Measurements from ENCODE around the gene ZNF354B. TPM values are rescaled to one million over a fixed set of nuclear protein-coding genes. Genes with fewer than 3 reads are reported as not detected.

ZNF354B gene
- total and polyA plus RNA-seq, 2 donors (not counting 3 experiments of a cell fraction or from before 2014, with no cell fraction given): 6.3 to 17.6 TPM

GRCh38 chr5:178818094-178818493 is 41.7 kb upstream of the ZNF354B start:
- Histone ChIP-seq H3K4me2 (ENCODE audit: insufficient read depth, low read length) (no peak overlapping the region), H3K27ac (ENCODE audit: insufficient read depth, low read depth, low read length) (no peak overlapping the region), H3K36me3 (ENCODE audit: control insufficient read depth in 2 of 2, extremely low read depth in 1 of 2, insufficient read depth in 2 of 2, low read length in 2 of 2) (no peaks in the 10 kb centered on the region), H3K4me3 (replicated peaks in 1 of 3; ENCODE audit: insufficient read depth in 1 of 3, low read depth in 1 of 3, low read length in 3 of 3) (no peak overlapping the region), H3K9me3 (replicated peaks; ENCODE audit: control insufficient read depth, insufficient read depth, low read length) (peaks cover 4% of the 10 kb centered on the region), H3K9ac (replicated peaks; ENCODE audit: extremely low read depth, insufficient read depth, low read length) (no peak overlapping the region), H4K20me1 (replicated peaks; ENCODE audit: control insufficient read depth, extremely low read depth, insufficient read depth, low read length) (no peaks in the 10 kb centered on the region), H3K27me3 (ENCODE audit: control insufficient read depth in 2 of 2, insufficient read depth in 2 of 2, low read length in 2 of 2) (no peaks in the 10 kb centered on the region), H3K4me1 (ENCODE audit: control insufficient read depth, extremely low read depth, insufficient read depth, low read length) (no peaks in the 10 kb centered on the region), H2AFZ (ENCODE audit: low read depth, low read length) (no peak overlapping the region), H3K9me1 (replicated peaks; ENCODE audit: control insufficient read depth, extremely low read depth, insufficient read depth, low read length) (no peaks in the 10 kb centered on the region), H3K79me2 (ENCODE audit: control insufficient read depth, insufficient read depth, low read length) (no peaks in the 10 kb centered on the region)
- TF ChIP-seq, protein P1, sequence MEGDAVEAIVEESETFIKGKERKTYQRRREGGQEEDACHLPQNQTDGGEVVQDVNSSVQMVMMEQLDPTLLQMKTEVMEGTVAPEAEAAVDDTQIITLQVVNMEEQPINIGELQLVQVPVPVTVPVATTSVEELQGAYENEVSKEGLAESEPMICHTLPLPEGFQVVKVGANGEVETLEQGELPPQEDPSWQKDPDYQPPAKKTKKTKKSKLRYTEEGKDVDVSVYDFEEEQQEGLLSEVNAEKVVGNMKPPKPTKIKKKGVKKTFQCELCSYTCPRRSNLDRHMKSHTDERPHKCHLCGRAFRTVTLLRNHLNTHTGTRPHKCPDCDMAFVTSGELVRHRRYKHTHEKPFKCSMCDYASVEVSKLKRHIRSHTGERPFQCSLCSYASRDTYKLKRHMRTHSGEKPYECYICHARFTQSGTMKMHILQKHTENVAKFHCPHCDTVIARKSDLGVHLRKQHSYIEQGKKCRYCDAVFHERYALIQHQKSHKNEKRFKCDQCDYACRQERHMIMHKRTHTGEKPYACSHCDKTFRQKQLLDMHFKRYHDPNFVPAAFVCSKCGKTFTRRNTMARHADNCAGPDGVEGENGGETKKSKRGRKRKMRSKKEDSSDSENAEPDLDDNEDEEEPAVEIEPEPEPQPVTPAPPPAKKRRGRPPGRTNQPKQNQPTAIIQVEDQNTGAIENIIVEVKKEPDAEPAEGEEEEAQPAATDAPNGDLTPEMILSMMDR (IDR thresholded peaks at IDR 0.05; ENCODE audit: extremely low read depth in 1 of 2, insufficient read depth in 1 of 2, low read depth in 1 of 2, low read length in 2 of 2): no peak
- TF ChIP-seq EZH2 (IDR thresholded peaks at IDR 0.05; ENCODE audit: borderline replicate concordance, low read depth, low read length, severe bottlenecking) (no peak), MYC (IDR thresholded peaks at IDR 0.05; ENCODE audit: low read depth, low read length) (no peak), POLR2AphosphoS5 (IDR thresholded peaks at IDR 0.05; ENCODE audit: insufficient read depth, low read depth, low read length) (no peak), MAX (IDR thresholded peaks at IDR 0.05; ENCODE audit: insufficient read depth, insufficient read length) (no peak), POLR2A (IDR thresholded peaks at IDR 0.05; ENCODE audit: low read depth, low read length) (no peak), JUN (IDR thresholded peaks at IDR 0.05; ENCODE audit: borderline replicate concordance, insufficient read depth, insufficient read length, low read depth) (no peak)
- no peak for FAIRE-seq
- intact Hi-C loops (cut with micrococcal nuclease): no loop called here
- CTCF ChIA-PET: interaction anchor here (0.8 kb wide), 1 partner anchor 665 kb away, joined by 4 read pairs; no protein-coding TSS in a partner anchor
- DNase-seq (ENCODE audit: low read depth, low spot score): no peak
- dilution Hi-C loops (cut with MboI; ENCODE audit: extremely low pct_ligation_motif_present, low sequenced_read_pairs): no loop called here
- POLR2A ChIA-PET: no interaction called here
- BruUV-seq (replicated peaks): no TSS peak
